A673 (cell line): ENCODE results near the gene AGTR1. TPM values are rescaled to one million over a fixed set of nuclear protein-coding genes. Genes with fewer than 3 reads are reported as not detected.

ENCODE experiments used
- BruUV-seq: library from RNA; stranded (reverse); fragments of 400-500 nt; replicated peaks from 2 replicates; lab custom pipeline; 2021; lab: Mats Ljungman, UMichigan
- CTCF ChIA-PET: fragments of 300-600 bp; sonication (Branson Sonifier 250); formaldehyde crosslinking; loops from one replicate; lab custom pipeline; 2022; ENCODE audit warnings: antibody characterized with exemption; lab: Charles Lee
- POLR2A ChIA-PET: fragments of 300-600 bp; sonication (Branson Sonifier 250); formaldehyde crosslinking; loops from one replicate; lab custom pipeline; 2022; ENCODE audit warnings: antibody characterized with exemption; ENCODE audit not compliant: low non-redundant PET; lab: Charles Lee
- DNase-seq: peaks from one replicate; pipeline ENCODE4 v3.0.0-alpha.2; 2015; ENCODE audit warnings: low spot score
- H3K27ac ChIP-seq: fragments of 200-600 bp; sonication (generic); 2 replicates; pipeline ENCODE4 v1.5.1; 2016; ENCODE audit warnings: mixed run types, low read depth, mild to moderate bottlenecking, mixed read lengths, antibody characterized with exemption, low read length; ENCODE audit not compliant: poor library complexity, severe bottlenecking
- H3K27me3 ChIP-seq: fragments of 200-600 bp; sonication (generic); replicated peaks from 2 replicates; pipeline ENCODE4 v1.6.1; 2017; ENCODE audit warnings: mixed run types, low read depth, mild to moderate bottlenecking, mixed read lengths, antibody characterized with exemption, low read length; ENCODE audit not compliant: insufficient read depth, poor library complexity
- H3K36me3 ChIP-seq: fragments of 200-600 bp; sonication (generic); 2 replicates; pipeline ENCODE4 v1.6.1; 2016; ENCODE audit warnings: mixed run types, mild to moderate bottlenecking, mixed read lengths, antibody characterized with exemption, low read length; ENCODE audit not compliant: insufficient read depth, poor library complexity, severe bottlenecking
- H3K4me1 ChIP-seq: fragments of 200-600 bp; sonication (generic); 2 replicates; pipeline ENCODE4 v1.6.1; 2017; ENCODE audit warnings: mixed run types, mild to moderate bottlenecking, mixed read lengths, antibody characterized with exemption, low read length; ENCODE audit not compliant: insufficient read depth, poor library complexity, severe bottlenecking
- H3K4me3 ChIP-seq: fragments of 200-600 bp; sonication (generic); 2 replicates; pipeline ENCODE4 v1.5.1; 2016; ENCODE audit warnings: low read depth, mixed run types, mild to moderate bottlenecking, mixed read lengths, low read length; ENCODE audit not compliant: poor library complexity, severe bottlenecking
- H3K9me3 ChIP-seq: fragments of 200-600 bp; sonication (generic); 2 replicates; pipeline ENCODE4 v1.6.1; 2016; ENCODE audit warnings: mixed run types, low read depth, mild to moderate bottlenecking, mixed read lengths, antibody characterized with exemption, low read length; ENCODE audit not compliant: poor library complexity, severe bottlenecking
- EZH2 ChIP-seq: fragments of 200-600 bp; sonication (generic); IDR thresholded peaks from 2 replicates; pipeline ENCODE4 v1.6.1; 2017; ENCODE audit warnings: borderline replicate concordance, low read depth, mild to moderate bottlenecking, mixed read lengths, antibody characterized with exemption, low read length; ENCODE audit not compliant: poor library complexity, severe bottlenecking
- intact Hi-C: fragments of 100-400 bp; cut with micrococcal nuclease; formaldehyde crosslinking; loops from one replicate; pipeline ENCODE4 v1.10.0; 2022; ENCODE audit not compliant: unreplicated experiment
- total RNA-seq: library from RNA; stranded (reverse); gene quantifications from 2 replicates; pipeline ENCODE4 v1.2.3, GENCODE V29; 2021
- TF ChIP-seq, protein P1 (sequence below): fragments of 300-800, 200-600 bp; sonication (generic); conservative IDR thresholded peaks from 2 replicates; pipeline ENCODE4 v1.5.1; 2017; ENCODE audit warnings: low read depth, mild to moderate bottlenecking, antibody characterized with exemption, low read length, moderate library complexity, mixed read lengths

Gene AGTR1
- total RNA-seq, 1 experiment from 2014 or later = not detected

DNA sequence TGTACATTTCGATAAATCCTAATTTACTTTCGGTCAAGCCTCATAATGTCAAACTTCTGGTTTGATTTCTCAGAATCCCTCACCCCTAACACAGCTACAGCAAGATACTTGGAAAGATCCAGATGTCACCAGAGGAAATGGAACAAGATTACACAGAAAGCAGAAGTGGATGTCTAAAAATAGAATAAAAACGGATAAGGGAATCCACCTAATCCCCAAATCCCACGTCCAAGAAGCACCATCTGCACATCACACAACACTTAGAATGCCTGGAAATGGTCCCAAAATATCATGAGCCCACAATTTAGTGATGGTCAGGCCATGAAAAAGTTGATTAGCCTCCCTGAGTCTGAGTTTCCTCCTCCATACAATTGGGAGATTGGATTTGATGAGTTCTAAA lies 61.7 kb downstream of the AGTR1 start:
- Histone ChIP-seq H3K4me1 (no peaks in the 10 kb centered on the region), H3K4me3 (no peak overlapping the region), H3K27me3 (peaks cover 23% of the 10 kb centered on the region), H3K9me3 (no peaks in the 10 kb centered on the region), H3K36me3 (no peaks in the 10 kb centered on the region), H3K27ac (no peak overlapping the region)
- intact Hi-C loops = no loop called here
- no peak for DNase-seq
- CTCF ChIA-PET = interaction anchor here (0.6 kb wide), 1 partner anchor 89 kb away, joined by 5 read pairs; no protein-coding TSS in a partner anchor
- no TSS peak for BruUV-seq
- POLR2A ChIA-PET = no interaction called here
- TF ChIP-seq EZH2 = no peak
- TF ChIP-seq, protein P1, sequence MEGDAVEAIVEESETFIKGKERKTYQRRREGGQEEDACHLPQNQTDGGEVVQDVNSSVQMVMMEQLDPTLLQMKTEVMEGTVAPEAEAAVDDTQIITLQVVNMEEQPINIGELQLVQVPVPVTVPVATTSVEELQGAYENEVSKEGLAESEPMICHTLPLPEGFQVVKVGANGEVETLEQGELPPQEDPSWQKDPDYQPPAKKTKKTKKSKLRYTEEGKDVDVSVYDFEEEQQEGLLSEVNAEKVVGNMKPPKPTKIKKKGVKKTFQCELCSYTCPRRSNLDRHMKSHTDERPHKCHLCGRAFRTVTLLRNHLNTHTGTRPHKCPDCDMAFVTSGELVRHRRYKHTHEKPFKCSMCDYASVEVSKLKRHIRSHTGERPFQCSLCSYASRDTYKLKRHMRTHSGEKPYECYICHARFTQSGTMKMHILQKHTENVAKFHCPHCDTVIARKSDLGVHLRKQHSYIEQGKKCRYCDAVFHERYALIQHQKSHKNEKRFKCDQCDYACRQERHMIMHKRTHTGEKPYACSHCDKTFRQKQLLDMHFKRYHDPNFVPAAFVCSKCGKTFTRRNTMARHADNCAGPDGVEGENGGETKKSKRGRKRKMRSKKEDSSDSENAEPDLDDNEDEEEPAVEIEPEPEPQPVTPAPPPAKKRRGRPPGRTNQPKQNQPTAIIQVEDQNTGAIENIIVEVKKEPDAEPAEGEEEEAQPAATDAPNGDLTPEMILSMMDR = no peak

DNA sequence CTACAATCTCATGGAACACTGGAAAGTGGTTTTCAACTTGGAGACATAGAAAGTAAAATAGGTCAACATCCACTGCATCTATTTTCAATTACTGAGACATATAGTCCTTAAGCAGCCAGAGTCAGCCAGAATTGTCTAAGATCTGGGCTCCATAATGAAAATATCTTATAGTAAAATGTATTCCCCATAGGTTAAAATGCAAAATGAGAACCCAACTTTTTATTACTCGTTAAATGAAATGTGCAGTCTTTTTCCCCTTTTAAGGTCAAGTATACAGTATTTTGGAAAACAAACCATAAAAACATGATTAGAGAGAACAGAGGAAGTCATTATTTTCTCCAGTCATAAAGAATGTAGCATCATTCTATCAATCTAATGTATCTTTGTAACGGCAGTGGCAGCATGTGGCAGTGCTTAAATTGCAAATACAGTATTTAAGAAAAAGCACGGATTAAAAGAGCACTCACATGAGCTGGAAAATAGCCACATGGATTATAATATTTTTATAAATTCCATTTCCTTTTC lies 65.5 kb downstream of the AGTR1 start:
- DNase-seq = no peak
- H3K27me3 ChIP-seq = peaks cover 9% of the 10 kb centered on the region
- no peaks in the 10 kb centered on the region for H3K36me3 ChIP-seq
- intact Hi-C loops = no loop called here
- H3K9me3 ChIP-seq = no peaks in the 10 kb centered on the region
- H3K4me1 ChIP-seq = no peaks in the 10 kb centered on the region
- TF ChIP-seq, protein P1 = no peak
- TF ChIP-seq EZH2 = no peak
- CTCF ChIA-PET = no interaction called here
- no peak overlapping the region for H3K4me3 ChIP-seq
- POLR2A ChIA-PET = no interaction called here
- no peak overlapping the region for H3K27ac ChIP-seq
- no TSS peak for BruUV-seq

DNA sequence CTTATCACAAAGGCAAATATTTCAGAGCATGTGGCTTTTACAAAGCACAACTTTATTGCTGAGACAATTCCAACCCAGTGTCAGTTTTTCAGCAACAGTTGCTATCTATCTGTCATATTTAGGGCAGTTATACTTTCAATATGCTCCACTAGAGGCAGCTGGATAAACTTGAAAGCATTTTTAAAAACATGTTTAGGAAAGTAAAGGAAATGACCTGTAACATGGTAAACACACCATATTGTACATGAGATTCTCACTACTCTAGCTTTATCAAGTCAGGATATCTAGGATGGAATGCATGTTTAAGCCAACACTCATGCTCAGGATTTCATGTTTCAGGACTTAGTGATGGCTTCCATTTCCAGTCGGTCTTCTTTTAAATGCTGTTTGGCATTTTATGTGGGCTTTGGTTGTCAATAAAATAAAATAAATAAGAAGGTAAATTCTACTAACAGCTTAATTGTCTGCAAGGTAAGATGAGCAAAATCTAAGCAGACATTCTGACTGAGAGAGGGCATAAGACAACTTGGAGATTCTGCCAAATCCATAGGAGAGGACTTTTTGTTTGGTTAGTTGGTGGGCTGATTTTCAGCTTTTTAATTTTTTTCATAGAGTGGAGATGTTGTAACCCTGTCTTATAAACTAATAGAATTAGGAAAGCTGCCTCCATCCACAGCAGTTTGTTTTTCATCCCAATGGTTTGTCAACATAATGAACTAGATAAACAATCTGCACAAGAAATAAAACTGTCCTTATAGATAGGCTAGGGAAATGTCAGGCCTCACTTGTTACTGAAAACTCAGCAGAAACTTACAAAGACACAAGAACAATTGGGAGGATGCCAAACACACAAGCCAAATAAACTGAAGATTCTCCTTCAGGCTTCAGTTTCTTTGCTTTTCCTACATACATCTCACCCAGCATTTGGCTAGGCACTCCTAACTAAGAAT lies 66.6 kb downstream of the AGTR1 start:
- ChIA-PET POLR2A (no interaction called here), CTCF (no interaction called here)
- no peaks in the 10 kb centered on the region for H3K4me1 ChIP-seq
- H3K27me3 ChIP-seq = peaks cover 2% of the 10 kb centered on the region
- intact Hi-C loops = no loop called here
- no TSS peak for BruUV-seq
- TF ChIP-seq, protein P1 = no peak
- TF ChIP-seq EZH2 = no peak
- H3K27ac ChIP-seq = no peak overlapping the region
- DNase-seq = no peak
- H3K9me3 ChIP-seq = no peaks in the 10 kb centered on the region
- H3K4me3 ChIP-seq = no peak overlapping the region
- no peaks in the 10 kb centered on the region for H3K36me3 ChIP-seq
